HepG2 (cell line): ENCODE data around the gene C16orf90. TPM values are rescaled to one million over a fixed set of nuclear protein-coding genes. Genes with fewer than 3 reads are reported as not detected.

Source experiments
- ATAC-seq: fragments of 200-7000 bp; cut with Tn5 transposase; 3 replicates; pipeline ENCODE4 v1.9.1; 2020; ENCODE audit warnings: mild to moderate bottlenecking, moderate library complexity
- BruUV-seq: library from RNA; stranded (reverse); fragments of 400-500 nt; replicated peaks from 2 replicates; lab custom pipeline; 2021; lab: Mats Ljungman, UMichigan
- CTCF ChIA-PET: fragments of 300-600 bp; formaldehyde crosslinking; extraction: SDS; loops from one replicate; lab custom pipeline; 2021; ENCODE audit warnings: low total read pairs, inconsistent platforms, low intra/inter-chr PET ratio; lab: Yijun Ruan, JAX
- POLR2A ChIA-PET: fragments of 350-600 bp; sonication (Branson Sonifier 250); formaldehyde crosslinking; loops from one replicate; lab custom pipeline; 2020; ENCODE audit warnings: antibody characterized with exemption, inconsistent platforms; lab: Yijun Ruan, JAX
- DNase-seq: peaks from one replicate; pipeline ENCODE4 v3.0.0-alpha.2; 2015; ENCODE audit warnings: low spot score
- FAIRE-seq: peaks from 3 replicates; lab custom pipeline; 2011; peaks lifted over from hg19 to GRCh38; lab: Jason Lieb, UNC
- H2AFZ ChIP-seq: one replicate; pipeline ENCODE4 v1.6.1; 2011; ENCODE audit warnings: low read length, inconsistent platforms
- H3K27ac ChIP-seq: fragments of 300-600 bp; 3 replicates; pipeline ENCODE4 v1.8.0; 2011; ENCODE audit warnings: mixed run types, mild to moderate bottlenecking, mixed read lengths, low read length, inconsistent platforms; ENCODE audit not compliant: insufficient read depth; ENCODE audit errors: extremely low read length
- H3K27me3 ChIP-seq, 2 experiments: fragments of 200-600 bp in 1 of 2; 2 replicates in 1 of 2; 3 replicates in 1 of 2; pipeline versions ENCODE4 v1.6.0 to v1.8.0; 2011; ENCODE audit warnings: low read length in 2 of 2, mild to moderate bottlenecking in 2 of 2, moderate library complexity in 2 of 2, inconsistent platforms in 1 of 2; ENCODE audit not compliant: insufficient read depth in 2 of 2, control insufficient read depth in 1 of 2
- H3K36me3 ChIP-seq, 2 experiments: fragments of 200-600 bp in 1 of 2; replicated peaks in 1 of 2; 2 replicates in 1 of 2; 3 replicates in 1 of 2; pipeline versions ENCODE4 v1.5.1 to v1.8.0; 2011; ENCODE audit warnings: low read length in 2 of 2, inconsistent platforms in 1 of 2; ENCODE audit not compliant: insufficient read depth in 2 of 2, control insufficient read depth in 1 of 2
- H3K4me1 ChIP-seq: 2 replicates; pipeline ENCODE4 v1.5.1; 2012; ENCODE audit warnings: low read length, inconsistent platforms; ENCODE audit not compliant: insufficient read depth
- H3K4me2 ChIP-seq: 2 replicates; pipeline ENCODE4 v1.6.0; 2011; ENCODE audit warnings: low read depth, low read length, inconsistent platforms
- H3K4me3 ChIP-seq, 3 experiments: fragments of 200-600 bp in 1 of 3; sonication (generic), shearing (Covaris generic) in 1 of 3; replicated peaks in 1 of 3; 2 replicates each; pipeline ENCODE4 v1.5.1; 2011 to 2016; ENCODE audit warnings: low read length in 3 of 3, inconsistent platforms in 2 of 3, low read depth in 2 of 3, mild to moderate bottlenecking in 2 of 3, control low read depth in 1 of 3, mixed read lengths in 1 of 3; ENCODE audit not compliant: insufficient read depth in 1 of 3
- H3K79me2 ChIP-seq: one replicate; pipeline ENCODE4 v1.6.1; 2011; ENCODE audit warnings: low read length, inconsistent platforms; ENCODE audit not compliant: insufficient read depth
- H3K9ac ChIP-seq: 2 replicates; pipeline ENCODE4 v1.6.0; 2011; ENCODE audit warnings: mild to moderate bottlenecking, low read depth, low read length, inconsistent platforms; ENCODE audit not compliant: insufficient read depth
- H3K9me3 ChIP-seq: 2 replicates; pipeline ENCODE4 v1.5.1; 2012; ENCODE audit warnings: mild to moderate bottlenecking, low read length
- H4K20me1 ChIP-seq: 2 replicates; pipeline ENCODE4 v1.6.0; 2011; ENCODE audit warnings: inconsistent platforms, mild to moderate bottlenecking, low read length, moderate library complexity; ENCODE audit not compliant: insufficient read depth
- KLF16 ChIP-seq, 2 experiments: sonication (generic) in 1 of 2; formaldehyde crosslinking in 1 of 2; IDR thresholded peaks; 2 replicates each; pipeline versions ENCODE4 v1.6.1 to v1.8.0; 2016 to 2023; ENCODE audit warnings: missing genetic modification reagents in 2 of 2, missing compliant biosample characterization in 1 of 2
- KLF9 ChIP-seq: IDR thresholded peaks from 2 replicates; pipeline ENCODE4 v1.6.1; 2016; ENCODE audit warnings: low read depth
- NFE2L2 ChIP-seq: fragments of 150-350 bp; IDR thresholded peaks from 2 replicates; pipeline ENCODE4 v1.6.1; 2014; ENCODE audit warnings: low read length
- NPAS2 ChIP-seq: sonication (generic); formaldehyde crosslinking; IDR thresholded peaks from 2 replicates; pipeline ENCODE4 v1.8.0; 2022; ENCODE audit warnings: mild to moderate bottlenecking, missing genetic modification reagents, borderline replicate concordance
- PCBP2 ChIP-seq: fragments of 200-400 bp; formaldehyde crosslinking; optimal IDR thresholded peaks from 2 replicates; pipeline ENCODE3; 2018; ENCODE audit warnings: low read length, low read depth; ENCODE audit not compliant: poor library complexity, severe bottlenecking
- SMARCC2 ChIP-seq: fragments of 450-650 bp; IDR thresholded peaks from 2 replicates; pipeline ENCODE4 v1.6.1; 2017; ENCODE audit warnings: antibody characterized with exemption, mild to moderate bottlenecking
- ZSCAN20 ChIP-seq: sonication (generic); formaldehyde crosslinking; IDR thresholded peaks from 2 replicates; pipeline ENCODE4 v1.4.0; 2020; ENCODE audit warnings: missing genetic modification reagents, mild to moderate bottlenecking, borderline replicate concordance
- WGBS: methylation state at CpG from one replicate; pipeline ENCODE4 v1.1.6; 2017; ENCODE audit warnings: low lambda C conversion rate; 5-methylcytosine and 5-hydroxymethylcytosine counted together
- in situ Hi-C: cut with HindIII; loops from 2 replicates; pipeline ENCODE4 v1.10.0; 2017; ENCODE audit warnings: low pct_unique_long_range_greater_than_20kb; ENCODE audit not compliant: extremely low pct_ligation_motif_present
- intact Hi-C: fragments of 100-400 bp; cut with micrococcal nuclease; formaldehyde crosslinking; loops from one replicate; pipeline ENCODE4 v1.10.0; 2022; ENCODE audit not compliant: unreplicated experiment
- polyA plus RNA-seq, 8 experiments: library from polyadenylated mRNA; depleted of rRNA in 3 of 8; stranded (reverse) in 7 of 8; unstranded in 1 of 8; fragments of >200 nt; fragmentation: Illumina TruSeq in 4 of 8; extraction: Trizol in 4 of 8; gene quantifications; 2 replicates each; pipeline versions ENCODE4 v1.2.1 to v1.2.3, GENCODE V29; 2011 to 2016; ENCODE audit warnings: low read depth in 4 of 8, missing spikeins in 1 of 8, mixed read lengths in 1 of 8; ENCODE audit not compliant: insufficient read depth in 1 of 8
- total RNA-seq, 5 experiments: library from RNA; depleted of rRNA; stranded (reverse); fragments of >200 nt; fragmentation: Illumina TruSeq; extraction: Trizol; gene quantifications; 2 replicates each; pipeline ENCODE4 v1.2.3, GENCODE V29; 2016; ENCODE audit warnings: low read depth in 1 of 5
- TF ChIP-seq, protein P1 (sequence below): sonication (generic); formaldehyde crosslinking; IDR thresholded peaks from 2 replicates; pipeline ENCODE4 v1.5.1; 2020; ENCODE audit warnings: missing genetic modification reagents, mild to moderate bottlenecking, borderline replicate concordance
- TF ChIP-seq, protein P2 (sequence below): sonication (generic); formaldehyde crosslinking; IDR thresholded peaks from 2 replicates; pipeline ENCODE4 v1.8.0; 2022; ENCODE audit warnings: mild to moderate bottlenecking, missing genetic modification reagents, moderate library complexity
- TF ChIP-seq, protein P3 (sequence below): sonication (generic); formaldehyde crosslinking; IDR thresholded peaks from 2 replicates; pipeline ENCODE4 v1.5.1; 2020; ENCODE audit warnings: mild to moderate bottlenecking, missing genetic modification reagents, moderate library complexity

Gene C16orf90
- total and polyA plus RNA-seq, 2 of the 13 experiments (the other 11 are each of a cell fraction or from before 2014, with no cell fraction given), result not detected

DNA sequence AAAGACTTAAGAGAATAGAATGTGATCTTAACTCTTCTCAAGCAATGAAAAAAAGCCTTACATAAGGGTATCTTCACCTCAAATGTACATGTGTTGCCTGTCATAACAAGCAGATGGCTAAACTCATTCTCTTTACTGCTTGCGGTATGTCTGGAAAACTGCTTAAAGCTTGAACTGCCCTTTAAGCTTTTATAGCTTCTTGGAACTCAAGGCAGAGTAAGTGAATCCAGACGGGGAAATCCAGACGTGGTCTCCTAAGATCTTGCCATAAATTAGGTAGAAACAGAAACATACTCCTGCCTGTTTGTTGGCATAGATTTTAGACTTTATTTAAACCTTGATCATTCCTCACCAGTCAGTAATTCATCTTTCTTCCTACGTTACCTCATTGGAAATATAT, 25.1 kb upstream of the C16orf90 start:
- Histone ChIP-seq H4K20me1 (no peaks in the 10 kb centered on the region), H3K9ac (no peak overlapping the region), H3K79me2 (no peaks in the 10 kb centered on the region), H3K4me2 (no peak overlapping the region), H3K36me3 (peaks cover 12 to 36% of the 10 kb centered on the region in 2 experiments; a peak in 4 of 5 replicates), H3K9me3 (no peaks in the 10 kb centered on the region), H3K27ac (no peak overlapping the region), H3K4me1 (peaks cover 10% of the 10 kb centered on the region), H2AFZ (no peak overlapping the region), H3K4me3 (no peak overlapping the region), H3K27me3 (no peaks in the 10 kb centered on the region)
- WGBS, result 95% methylated on average over 4 of the region's 4 CpGs
- FAIRE-seq (no peak), DNase-seq (no peak), ATAC-seq (no peak)
- CTCF ChIA-PET, result no interaction called here
- POLR2A ChIA-PET, result no interaction called here
- TF ChIP-seq KLF9 (CRISPR knock-in tag) (no peak), KLF16 (CRISPR knock-in tag; IDR thresholded peaks at IDR 0.05) (no peak), NFE2L2 (no peak), ZSCAN20 (no peak), NPAS2 (CRISPR knock-in tag) (no peak), PCBP2 (no peak), SMARCC2 (no peak)
- TF ChIP-seq, protein P1, sequence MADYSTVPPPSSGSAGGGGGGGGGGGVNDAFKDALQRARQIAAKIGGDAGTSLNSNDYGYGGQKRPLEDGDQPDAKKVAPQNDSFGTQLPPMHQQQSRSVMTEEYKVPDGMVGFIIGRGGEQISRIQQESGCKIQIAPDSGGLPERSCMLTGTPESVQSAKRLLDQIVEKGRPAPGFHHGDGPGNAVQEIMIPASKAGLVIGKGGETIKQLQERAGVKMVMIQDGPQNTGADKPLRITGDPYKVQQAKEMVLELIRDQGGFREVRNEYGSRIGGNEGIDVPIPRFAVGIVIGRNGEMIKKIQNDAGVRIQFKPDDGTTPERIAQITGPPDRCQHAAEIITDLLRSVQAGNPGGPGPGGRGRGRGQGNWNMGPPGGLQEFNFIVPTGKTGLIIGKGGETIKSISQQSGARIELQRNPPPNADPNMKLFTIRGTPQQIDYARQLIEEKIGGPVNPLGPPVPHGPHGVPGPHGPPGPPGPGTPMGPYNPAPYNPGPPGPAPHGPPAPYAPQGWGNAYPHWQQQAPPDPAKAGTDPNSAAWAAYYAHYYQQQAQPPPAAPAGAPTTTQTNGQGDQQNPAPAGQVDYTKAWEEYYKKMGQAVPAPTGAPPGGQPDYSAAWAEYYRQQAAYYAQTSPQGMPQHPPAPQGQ (CRISPR knock-in tag), result no peak
- TF ChIP-seq, protein P2, sequence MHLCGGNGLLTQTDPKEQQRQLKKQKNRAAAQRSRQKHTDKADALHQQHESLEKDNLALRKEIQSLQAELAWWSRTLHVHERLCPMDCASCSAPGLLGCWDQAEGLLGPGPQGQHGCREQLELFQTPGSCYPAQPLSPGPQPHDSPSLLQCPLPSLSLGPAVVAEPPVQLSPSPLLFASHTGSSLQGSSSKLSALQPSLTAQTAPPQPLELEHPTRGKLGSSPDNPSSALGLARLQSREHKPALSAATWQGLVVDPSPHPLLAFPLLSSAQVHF, result no peak
- TF ChIP-seq, protein P3, sequence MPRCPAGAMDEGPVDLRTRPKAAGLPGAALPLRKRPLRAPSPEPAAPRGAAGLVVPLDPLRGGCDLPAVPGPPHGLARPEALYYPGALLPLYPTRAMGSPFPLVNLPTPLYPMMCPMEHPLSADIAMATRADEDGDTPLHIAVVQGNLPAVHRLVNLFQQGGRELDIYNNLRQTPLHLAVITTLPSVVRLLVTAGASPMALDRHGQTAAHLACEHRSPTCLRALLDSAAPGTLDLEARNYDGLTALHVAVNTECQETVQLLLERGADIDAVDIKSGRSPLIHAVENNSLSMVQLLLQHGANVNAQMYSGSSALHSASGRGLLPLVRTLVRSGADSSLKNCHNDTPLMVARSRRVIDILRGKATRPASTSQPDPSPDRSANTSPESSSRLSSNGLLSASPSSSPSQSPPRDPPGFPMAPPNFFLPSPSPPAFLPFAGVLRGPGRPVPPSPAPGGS (CRISPR knock-in tag), result no peak
- intact Hi-C loops, result no loop called here
- BruUV-seq, result no TSS peak
- in situ Hi-C loops, result no loop called here
